M059J (cell line): ENCODE results near the gene MT1HL1. TPM values are rescaled to one million over a fixed set of nuclear protein-coding genes. Genes with fewer than 3 reads are reported as not detected.

Experiments
- DNase-seq: peaks from one replicate; pipeline ENCODE4 v3.0.0-alpha.2; 2012; ENCODE audit warnings: low read depth
- total RNA-seq: library from RNA; depleted of rRNA; stranded (reverse); fragments of >200 nt; shearing (Covaris generic); gene quantifications from 2 replicates; pipeline ENCODE4 v1.2.3, GENCODE V29; 2014; rRNA removed

MT1HL1 gene
- not detected in 2 replicates for total RNA-seq

GRCh38 chr1:237004116-237004515, at the start of gene MT1HL1:
MT1HL1 (minus strand) TSS chr1:237004441; CDS start chr1:237004372, 69 bp downstream.
- DNase-seq, result no peak

GRCh38 chr1:237050915-237051314, 46.7 kb upstream of the MT1HL1 start:
- DNase-seq, result no peak

GRCh38 chr1:237050185-237050584, 45.9 kb upstream of the MT1HL1 start:
- no peak for DNase-seq

- no peak for DNase-seq
Observed at GRCh38 chr1:237048803-237049202, 44.6 kb upstream of the MT1HL1 start.

- no peak for DNase-seq
Observed at GRCh38 chr1:237045278-237046016, 41.2 kb upstream of the MT1HL1 start.

- no peak for DNase-seq
Observed at GRCh38 chr1:237043846-237044636, 39.8 kb upstream of the MT1HL1 start.

- no peak for DNase-seq
Observed at GRCh38 chr1:237042892-237043576, 38.8 kb upstream of the MT1HL1 start.

- no peak for DNase-seq
Observed at GRCh38 chr1:237042526-237042891, 38.3 kb upstream of the MT1HL1 start.

- no peak for DNase-seq
Observed at GRCh38 chr1:237041795-237042525, 37.7 kb upstream of the MT1HL1 start, which contains the start of gene RYR2. RYR2 (plus strand) TSS chr1:237042184; CDS start chr1:237042522, 338 bp downstream.

- DNase-seq, result no peak
Observed at GRCh38 chr1:237041461-237041794, 37.2 kb upstream of the MT1HL1 start.

- no peak for DNase-seq
Observed at GRCh38 chr1:237040823-237041222, 36.6 kb upstream of the MT1HL1 start.

- DNase-seq, result no peak
Observed at GRCh38 chr1:237038211-237038610, 34.0 kb upstream of the MT1HL1 start.

GRCh38 chr1:237035759-237036158, 31.5 kb upstream of the MT1HL1 start:
- DNase-seq, result no peak

- no peak for DNase-seq
Observed at GRCh38 chr1:237033804-237034203, 29.6 kb upstream of the MT1HL1 start.

- DNase-seq, result no peak
Observed at GRCh38 chr1:237033061-237033460, 28.8 kb upstream of the MT1HL1 start.

GRCh38 chr1:237032029-237032428, 27.8 kb upstream of the MT1HL1 start:
- peak; percentile 66 for DNase-seq

GRCh38 chr1:237031480-237031879, 27.2 kb upstream of the MT1HL1 start:
- DNase-seq, result peak; percentile 60

- no peak for DNase-seq
Observed at GRCh38 chr1:237029850-237030535, 25.8 kb upstream of the MT1HL1 start.

GRCh38 chr1:237029240-237029639, 25.0 kb upstream of the MT1HL1 start:
- no peak for DNase-seq

- DNase-seq, result no peak
Observed at GRCh38 chr1:237025358-237026074, 21.3 kb upstream of the MT1HL1 start.

- no peak for DNase-seq
Observed at GRCh38 chr1:237018896-237019295, 14.7 kb upstream of the MT1HL1 start.
